ENCODE measurements around the gene PTPRM.
"Not testable (repeated sequence)": the region's sequence is repeated elsewhere in the genome, so short reads cannot be mapped to it uniquely, and the experiment has no call there.

PTPRM gene

DNA sequence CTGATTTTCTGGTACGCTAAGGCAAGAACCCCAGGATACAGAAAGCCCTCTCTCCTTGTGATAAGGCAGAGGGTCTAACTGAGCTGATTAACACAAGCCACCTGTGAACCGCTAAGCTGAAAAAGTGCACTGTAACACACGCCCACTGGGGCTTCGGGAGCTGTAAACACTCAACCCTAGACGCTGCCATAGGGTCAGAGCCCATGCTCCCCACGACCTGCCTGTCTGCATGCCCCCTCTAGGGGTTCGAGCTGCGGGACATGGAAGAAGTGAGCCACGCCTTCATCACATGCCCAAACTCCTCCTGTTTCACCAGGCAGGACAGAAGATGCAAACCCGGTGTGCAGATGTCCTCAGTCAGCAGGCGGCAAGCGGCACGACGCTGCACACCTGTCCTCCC lies 868.3 kb downstream of the PTPRM start:
- Histone ChIP-seq H3K27ac (no peak overlapping the region), H3K4me1 (ENCODE audit: low read depth, poor library complexity, severe bottlenecking) (no peaks in the 10 kb centered on the region)
- TF ChIP-seq, protein P1, sequence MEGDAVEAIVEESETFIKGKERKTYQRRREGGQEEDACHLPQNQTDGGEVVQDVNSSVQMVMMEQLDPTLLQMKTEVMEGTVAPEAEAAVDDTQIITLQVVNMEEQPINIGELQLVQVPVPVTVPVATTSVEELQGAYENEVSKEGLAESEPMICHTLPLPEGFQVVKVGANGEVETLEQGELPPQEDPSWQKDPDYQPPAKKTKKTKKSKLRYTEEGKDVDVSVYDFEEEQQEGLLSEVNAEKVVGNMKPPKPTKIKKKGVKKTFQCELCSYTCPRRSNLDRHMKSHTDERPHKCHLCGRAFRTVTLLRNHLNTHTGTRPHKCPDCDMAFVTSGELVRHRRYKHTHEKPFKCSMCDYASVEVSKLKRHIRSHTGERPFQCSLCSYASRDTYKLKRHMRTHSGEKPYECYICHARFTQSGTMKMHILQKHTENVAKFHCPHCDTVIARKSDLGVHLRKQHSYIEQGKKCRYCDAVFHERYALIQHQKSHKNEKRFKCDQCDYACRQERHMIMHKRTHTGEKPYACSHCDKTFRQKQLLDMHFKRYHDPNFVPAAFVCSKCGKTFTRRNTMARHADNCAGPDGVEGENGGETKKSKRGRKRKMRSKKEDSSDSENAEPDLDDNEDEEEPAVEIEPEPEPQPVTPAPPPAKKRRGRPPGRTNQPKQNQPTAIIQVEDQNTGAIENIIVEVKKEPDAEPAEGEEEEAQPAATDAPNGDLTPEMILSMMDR (conservative IDR thresholded peaks at IDR 0.05; ENCODE audit: low read depth, low read length), result no peak

DNA sequence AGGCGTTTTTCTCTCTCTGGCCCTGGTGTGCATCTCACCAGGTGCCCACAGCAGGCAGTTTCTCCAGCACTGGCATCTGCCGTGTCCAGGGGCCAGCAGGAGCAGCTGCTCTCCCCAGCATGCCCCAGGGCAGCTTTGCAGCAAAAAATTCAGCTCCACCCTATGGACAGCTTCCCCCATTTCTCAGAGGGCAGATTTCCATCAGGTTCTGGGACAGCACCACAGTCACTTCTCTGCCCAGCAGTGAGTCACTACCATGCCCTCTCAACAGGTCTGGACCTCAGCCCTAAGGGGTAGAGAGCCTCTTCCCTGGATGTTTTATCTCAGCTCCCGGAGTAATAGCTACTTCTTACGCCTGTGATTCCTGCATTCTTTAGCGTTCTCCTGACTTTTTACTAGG lies 871.9 kb downstream of the PTPRM start:
- Histone ChIP-seq H3K4me1 (ENCODE audit: low read depth, poor library complexity, severe bottlenecking) (no peaks in the 10 kb centered on the region), H3K79me2 (ENCODE audit: insufficient read depth, low read depth) (no peaks in the 10 kb centered on the region), H2AFZ (ENCODE audit: low read depth) (no peak overlapping the region), H3K27me3 (ENCODE audit: insufficient read depth, low read depth) (no peaks in the 10 kb centered on the region), H3K9ac (no peak overlapping the region), H3K27ac (no peak overlapping the region), H3K4me2 (no peak overlapping the region), H4K20me1 (ENCODE audit: insufficient read depth) (no peaks in the 10 kb centered on the region), H3K36me3 (ENCODE audit: insufficient read depth) (no peaks in the 10 kb centered on the region), H3K4me3 (IDR thresholded peaks at IDR 0.05; ENCODE audit: insufficient read depth, low read depth, low read length) (no peak overlapping the region)
- TF ChIP-seq, protein P1 (conservative IDR thresholded peaks at IDR 0.05; ENCODE audit: low read depth, low read length), result no peak

More for the DNA sequence above, 868.3 kb downstream of the PTPRM start:
- H3K79me2 ChIP-seq (ENCODE audit: insufficient read depth, low read depth), result no peaks in the 10 kb centered on the region
- H3K4me3 ChIP-seq (IDR thresholded peaks at IDR 0.05; ENCODE audit: insufficient read depth, low read depth, low read length), result no peak overlapping the region
- H3K4me2 ChIP-seq, result no peak overlapping the region
- no peak overlapping the region for H2AFZ ChIP-seq (ENCODE audit: low read depth)
- H3K36me3 ChIP-seq (ENCODE audit: insufficient read depth), result no peaks in the 10 kb centered on the region
- H3K27me3 ChIP-seq (ENCODE audit: insufficient read depth, low read depth), result no peaks in the 10 kb centered on the region
- no peaks in the 10 kb centered on the region for H4K20me1 ChIP-seq (ENCODE audit: insufficient read depth)
- H3K9ac ChIP-seq, result no peak overlapping the region

DNA sequence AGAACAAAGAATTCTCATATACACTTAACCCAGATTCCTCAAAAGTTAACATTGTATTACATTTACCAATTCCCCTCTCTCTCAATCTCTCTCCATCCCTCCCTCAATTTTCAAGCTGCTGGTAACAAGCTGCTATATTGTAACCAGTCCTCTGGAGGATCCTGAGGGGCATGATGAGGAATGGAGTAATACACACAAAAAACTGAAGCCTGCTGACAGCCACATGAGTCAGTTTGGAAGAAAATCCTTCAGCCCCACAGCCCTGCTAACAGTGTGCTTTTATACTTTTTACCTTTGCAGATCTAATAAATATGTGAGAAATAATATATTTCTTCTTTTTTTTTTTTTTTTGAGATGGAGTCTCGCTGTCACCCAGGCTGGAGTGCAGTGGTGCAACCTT lies 876.4 kb downstream of the PTPRM start:
- Histone ChIP-seq H3K27ac (no peak overlapping the region), H3K4me1 (ENCODE audit: low read depth, poor library complexity, severe bottlenecking) (no peaks in the 10 kb centered on the region), H3K4me3 (IDR thresholded peaks at IDR 0.05; ENCODE audit: insufficient read depth, low read depth, low read length) (no peak overlapping the region), H3K79me2 (ENCODE audit: insufficient read depth, low read depth) (no peaks in the 10 kb centered on the region), H3K27me3 (ENCODE audit: insufficient read depth, low read depth) (no peaks in the 10 kb centered on the region), H3K4me2 (no peak overlapping the region), H3K9ac (no peak overlapping the region), H2AFZ (ENCODE audit: low read depth) (no peak overlapping the region), H4K20me1 (ENCODE audit: insufficient read depth) (no peaks in the 10 kb centered on the region), H3K36me3 (ENCODE audit: insufficient read depth) (no peaks in the 10 kb centered on the region)
- TF ChIP-seq, protein P1 (conservative IDR thresholded peaks at IDR 0.05; ENCODE audit: low read depth, low read length), result no peak

DNA sequence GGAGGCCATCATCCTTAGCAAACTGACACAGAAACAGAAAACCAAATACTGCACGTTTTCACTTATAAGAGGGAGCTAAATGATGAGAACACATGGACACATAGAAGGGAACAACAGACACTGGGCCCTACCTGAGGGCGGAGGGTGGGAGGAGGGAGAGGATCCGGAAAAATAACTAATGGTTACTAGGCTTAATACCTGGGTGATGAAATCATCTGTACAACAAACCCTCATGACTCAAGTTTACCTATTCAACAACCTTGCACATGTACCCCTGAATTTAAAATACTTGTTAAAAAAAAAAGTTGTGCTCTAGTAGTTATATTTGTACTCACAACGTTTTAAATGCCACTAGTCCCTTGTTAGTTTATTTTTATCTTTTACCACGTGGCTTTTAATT lies 879.8 kb downstream of the PTPRM start:
- H3K27me3 ChIP-seq (ENCODE audit: insufficient read depth, low read depth); H3K79me2 ChIP-seq (ENCODE audit: insufficient read depth, low read depth); H3K27ac ChIP-seq; H3K4me2 ChIP-seq; H3K9ac ChIP-seq; H3K4me3 ChIP-seq (IDR thresholded peaks at IDR 0.05; ENCODE audit: insufficient read depth, low read depth, low read length); H2AFZ ChIP-seq (ENCODE audit: low read depth); H4K20me1 ChIP-seq (ENCODE audit: insufficient read depth); H3K36me3 ChIP-seq (ENCODE audit: insufficient read depth); H3K4me1 ChIP-seq (ENCODE audit: low read depth, poor library complexity, severe bottlenecking): not testable (repeated sequence)

DNA sequence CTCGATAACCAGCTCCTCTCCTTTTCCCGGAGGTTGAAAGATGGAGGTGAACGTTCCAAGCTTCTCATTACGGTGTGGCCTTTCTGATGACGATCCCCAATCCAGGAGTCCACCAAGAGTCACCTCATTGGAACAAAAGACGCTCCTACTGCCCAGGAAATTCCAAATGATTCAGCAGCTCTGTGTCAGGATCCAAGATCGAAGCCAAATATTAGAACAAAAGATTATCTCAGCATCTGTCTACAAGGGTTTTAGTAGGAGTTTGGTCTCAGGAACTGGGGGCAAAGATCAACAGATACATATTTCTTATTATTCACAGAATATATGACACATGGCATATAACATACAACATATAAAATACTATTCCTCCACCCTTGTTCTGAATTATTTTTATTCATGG lies 881.0 kb downstream of the PTPRM start:
- no peak overlapping the region for H2AFZ ChIP-seq (ENCODE audit: low read depth)
- no peak overlapping the region for H3K4me2 ChIP-seq
- no peaks in the 10 kb centered on the region; the same call in 1 of the 2 replicates for H3K36me3 ChIP-seq (ENCODE audit: insufficient read depth)
- no peak overlapping the region for H3K27ac ChIP-seq
- TF ChIP-seq, protein P1 (conservative IDR thresholded peaks at IDR 0.05; ENCODE audit: low read depth, low read length), result no peak
- no peak overlapping the region for H3K4me3 ChIP-seq (IDR thresholded peaks at IDR 0.05; ENCODE audit: insufficient read depth, low read depth, low read length)
- no peaks in the 10 kb centered on the region for H3K4me1 ChIP-seq (ENCODE audit: low read depth, poor library complexity, severe bottlenecking)
- H3K79me2 ChIP-seq (ENCODE audit: insufficient read depth, low read depth), result no peaks in the 10 kb centered on the region
- no peaks in the 10 kb centered on the region for H3K27me3 ChIP-seq (ENCODE audit: insufficient read depth, low read depth)
- no peaks in the 10 kb centered on the region for H4K20me1 ChIP-seq (ENCODE audit: insufficient read depth)
- H3K9ac ChIP-seq, result no peak overlapping the region

All from KMS-11 (cell line).